ENCODE results near the gene MAGEA2B. TPM values are rescaled to one million over a fixed set of nuclear protein-coding genes. Genes with fewer than 3 reads are reported as not detected.
"Not testable (repeated sequence)": the region's sequence is repeated elsewhere in the genome, so short reads cannot be mapped to it uniquely, and the experiment has no call there.

The MAGEA2B gene
- total and polyA plus RNA-seq, 7 donors = not detected

DNA sequence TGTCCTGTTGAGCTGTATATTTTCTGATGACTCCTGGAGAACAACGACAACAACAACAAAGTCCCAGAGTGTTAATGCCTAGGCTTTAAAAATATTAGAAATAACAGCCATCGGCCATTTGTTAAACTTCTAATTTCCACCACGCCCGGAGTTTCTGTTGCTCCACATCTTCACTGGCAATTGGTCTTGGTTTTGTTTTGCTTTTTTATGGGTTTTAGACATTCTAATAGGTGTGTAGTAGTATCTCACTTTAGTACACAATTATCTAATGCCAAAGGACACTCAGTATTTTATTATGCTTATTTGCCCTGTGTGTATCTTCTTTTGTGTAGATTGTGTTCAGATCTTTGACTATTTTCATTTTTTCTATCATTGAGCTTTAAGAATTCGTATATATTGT lies 24.1 kb downstream of the MAGEA2B start:
- Histone ChIP-seq H3K27me3 (ENCODE audit: insufficient read depth in 3 of 3, low read length in 2 of 3) (no peaks in the 10 kb centered on the region), H3K27ac (no peak overlapping the region), H3K36me3 (ENCODE audit: insufficient read depth in 1 of 2, low read depth in 1 of 2) (no peaks in the 10 kb centered on the region), H3K9me3 (no peaks in the 10 kb centered on the region), H3K4me3 (no peak overlapping the region), H3K4me1 (no peaks in the 10 kb centered on the region)
- intact Hi-C loops (cut with DNase I) = no loop called here
- WGBS, 3 donors = 81 to 88% (median 82%) methylated on average over 5 of the region's 5 CpGs
- DNase-seq = no peak
- TF ChIP-seq, protein P1, sequence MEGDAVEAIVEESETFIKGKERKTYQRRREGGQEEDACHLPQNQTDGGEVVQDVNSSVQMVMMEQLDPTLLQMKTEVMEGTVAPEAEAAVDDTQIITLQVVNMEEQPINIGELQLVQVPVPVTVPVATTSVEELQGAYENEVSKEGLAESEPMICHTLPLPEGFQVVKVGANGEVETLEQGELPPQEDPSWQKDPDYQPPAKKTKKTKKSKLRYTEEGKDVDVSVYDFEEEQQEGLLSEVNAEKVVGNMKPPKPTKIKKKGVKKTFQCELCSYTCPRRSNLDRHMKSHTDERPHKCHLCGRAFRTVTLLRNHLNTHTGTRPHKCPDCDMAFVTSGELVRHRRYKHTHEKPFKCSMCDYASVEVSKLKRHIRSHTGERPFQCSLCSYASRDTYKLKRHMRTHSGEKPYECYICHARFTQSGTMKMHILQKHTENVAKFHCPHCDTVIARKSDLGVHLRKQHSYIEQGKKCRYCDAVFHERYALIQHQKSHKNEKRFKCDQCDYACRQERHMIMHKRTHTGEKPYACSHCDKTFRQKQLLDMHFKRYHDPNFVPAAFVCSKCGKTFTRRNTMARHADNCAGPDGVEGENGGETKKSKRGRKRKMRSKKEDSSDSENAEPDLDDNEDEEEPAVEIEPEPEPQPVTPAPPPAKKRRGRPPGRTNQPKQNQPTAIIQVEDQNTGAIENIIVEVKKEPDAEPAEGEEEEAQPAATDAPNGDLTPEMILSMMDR (IDR thresholded peaks at IDR 0.05) = no peak
- no peak for ATAC-seq

DNA sequence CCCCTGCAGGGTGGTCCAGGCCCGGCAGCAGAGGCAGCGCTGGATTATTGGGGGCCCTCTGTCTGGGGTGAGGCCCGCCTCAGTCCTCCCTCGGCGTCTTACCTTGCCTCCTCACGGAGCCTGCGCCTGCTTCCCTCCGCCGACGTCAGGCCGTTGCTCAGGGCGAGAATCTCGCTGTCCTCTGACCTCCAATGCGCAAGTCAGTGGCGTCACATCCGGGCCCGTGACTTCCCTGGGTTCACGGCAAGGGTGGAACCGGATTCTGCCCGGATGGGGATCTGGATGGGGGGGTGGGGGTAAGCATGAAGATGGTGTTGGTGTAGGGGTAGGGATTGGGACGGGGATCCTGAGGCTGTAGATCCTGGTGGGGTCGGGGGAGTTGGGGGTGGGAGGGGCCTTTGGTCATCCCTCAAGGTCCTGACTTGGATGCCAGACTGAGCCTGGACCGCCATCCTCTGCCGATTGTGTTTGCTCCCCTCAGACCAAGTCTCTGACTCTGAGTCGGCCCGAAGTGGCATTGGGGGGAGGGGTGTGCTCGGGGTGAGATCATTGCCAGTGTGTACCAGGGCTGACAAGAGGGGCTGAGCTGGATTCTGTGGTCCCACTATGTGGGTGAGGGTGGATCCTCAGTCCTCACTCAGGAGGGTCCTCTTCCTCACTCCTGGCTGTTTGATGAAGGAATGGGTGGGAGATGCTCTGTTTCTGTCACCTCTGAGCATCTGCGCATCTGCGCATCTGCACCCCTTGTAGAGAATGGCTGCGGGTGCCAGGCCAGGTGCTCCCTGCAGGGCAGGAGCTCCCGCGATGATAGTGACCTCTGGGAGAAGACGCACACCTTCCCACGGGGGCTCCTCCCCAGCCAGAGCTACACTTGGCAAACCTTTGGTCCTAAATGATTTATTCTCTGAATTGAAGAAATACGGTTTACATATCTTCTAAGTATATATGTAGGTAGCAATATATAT lies 39.5 kb downstream of the MAGEA2B start, which contains the start of gene MAGEA2:
Gene MAGEA2 (minus strand): TSS at position 157 of the 965 bp plus-strand sequence. CDS start 2,479 bp downstream, outside the sequence.
- no CpG with 5 or more reads among the region's 35 CpGs for WGBS, 3 donors
- H3K27ac ChIP-seq; H3K9me3 ChIP-seq; H3K27me3 ChIP-seq (ENCODE audit: insufficient read depth in 3 of 3, low read length in 2 of 3); DNase-seq; ATAC-seq; H3K36me3 ChIP-seq (ENCODE audit: insufficient read depth in 1 of 2, low read depth in 1 of 2); intact Hi-C loops (cut with DNase I); H3K4me1 ChIP-seq; H3K4me3 ChIP-seq: not testable (repeated sequence)

DNA sequence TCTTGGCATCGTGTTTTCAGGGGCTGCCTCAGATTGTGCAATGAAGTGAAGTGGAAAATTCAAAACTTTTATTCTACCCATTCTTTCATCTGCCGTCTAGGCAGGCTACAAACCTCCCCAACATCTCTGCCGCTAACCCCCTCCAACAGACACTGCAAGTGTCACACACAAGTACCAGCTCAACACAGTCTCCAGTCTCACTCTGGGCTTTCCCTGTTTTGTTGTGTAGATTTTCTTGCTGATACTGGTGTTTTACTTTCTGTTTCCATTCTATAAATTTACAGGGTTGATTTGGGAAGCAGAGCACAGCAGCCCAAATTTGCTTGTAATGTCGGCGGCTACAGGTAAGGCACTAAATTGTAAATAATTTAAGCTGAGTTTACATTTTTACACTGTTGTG lies 40.4 kb downstream of the MAGEA2B start:
- H3K27me3 ChIP-seq (ENCODE audit: insufficient read depth in 3 of 3, low read length in 2 of 3); DNase-seq; H3K36me3 ChIP-seq (ENCODE audit: insufficient read depth in 1 of 2, low read depth in 1 of 2); H3K4me3 ChIP-seq; H3K4me1 ChIP-seq; H3K9me3 ChIP-seq; H3K27ac ChIP-seq; intact Hi-C loops (cut with DNase I); ATAC-seq: not testable (repeated sequence)
- WGBS, 3 donors = no CpG with 5 or more reads among the region's 5 CpGs

DNA sequence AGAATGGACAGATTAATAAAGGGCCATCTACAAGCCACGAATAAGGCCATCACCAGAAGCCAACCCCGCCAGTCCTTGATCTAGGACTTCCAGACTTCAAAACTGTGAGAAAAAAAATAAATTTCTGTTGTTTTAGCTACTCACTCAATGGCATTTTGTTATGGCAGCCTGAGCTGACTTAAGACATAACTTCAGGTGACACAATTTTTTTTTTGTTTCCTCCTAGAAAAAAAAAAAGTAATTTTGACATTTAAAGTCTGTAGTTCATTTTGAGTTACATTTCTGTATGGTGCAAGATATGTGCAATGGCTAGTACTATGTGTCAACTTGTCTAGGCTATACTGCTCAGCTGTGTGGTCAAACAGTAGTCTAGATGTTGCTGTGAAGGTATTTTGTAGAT lies 44.5 kb downstream of the MAGEA2B start, which contains the start of gene CSAG3:
Gene CSAG3 (plus strand): TSS at position 301 of the 400 bp plus-strand sequence.
- H3K27ac ChIP-seq; H3K4me1 ChIP-seq; DNase-seq; H3K27me3 ChIP-seq (ENCODE audit: insufficient read depth in 3 of 3, low read length in 2 of 3); ATAC-seq; H3K9me3 ChIP-seq; intact Hi-C loops (cut with DNase I); H3K36me3 ChIP-seq (ENCODE audit: insufficient read depth in 1 of 2, low read depth in 1 of 2); H3K4me3 ChIP-seq: not testable (repeated sequence)
- WGBS, 3 donors = no CpG with 5 or more reads among the region's 2 CpGs

DNA sequence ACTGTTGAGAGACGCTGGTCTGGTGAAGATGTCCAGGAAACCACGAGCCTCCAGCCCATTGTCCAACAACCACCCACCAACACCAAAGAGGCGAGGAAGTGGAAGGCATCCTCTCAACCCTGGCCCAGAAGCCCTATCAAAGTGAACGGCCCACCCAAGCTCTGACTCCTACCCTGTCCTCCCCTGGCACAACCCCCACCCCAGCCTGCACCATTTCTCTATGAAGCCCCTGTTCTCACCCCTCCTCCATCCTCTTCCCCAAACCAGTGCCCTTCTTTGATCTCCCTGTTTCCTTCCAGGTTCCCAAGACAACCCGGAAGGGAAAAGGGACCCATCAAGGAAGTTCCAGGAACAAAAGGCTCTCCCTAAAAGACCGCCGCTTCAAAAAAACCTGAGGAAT lies 45.1 kb downstream of the MAGEA2B start:
- H3K4me1 ChIP-seq; H3K27me3 ChIP-seq (ENCODE audit: insufficient read depth in 3 of 3, low read length in 2 of 3); H3K9me3 ChIP-seq; DNase-seq; H3K4me3 ChIP-seq; H3K27ac ChIP-seq; ATAC-seq; H3K36me3 ChIP-seq (ENCODE audit: insufficient read depth in 1 of 2, low read depth in 1 of 2); intact Hi-C loops (cut with DNase I): not testable (repeated sequence)
- WGBS, 3 donors = 66 to 94% methylated on average over 2 to 3 of the region's 7 CpGs; no CpG with 5 or more reads in 1 of the 3 donors

DNA sequence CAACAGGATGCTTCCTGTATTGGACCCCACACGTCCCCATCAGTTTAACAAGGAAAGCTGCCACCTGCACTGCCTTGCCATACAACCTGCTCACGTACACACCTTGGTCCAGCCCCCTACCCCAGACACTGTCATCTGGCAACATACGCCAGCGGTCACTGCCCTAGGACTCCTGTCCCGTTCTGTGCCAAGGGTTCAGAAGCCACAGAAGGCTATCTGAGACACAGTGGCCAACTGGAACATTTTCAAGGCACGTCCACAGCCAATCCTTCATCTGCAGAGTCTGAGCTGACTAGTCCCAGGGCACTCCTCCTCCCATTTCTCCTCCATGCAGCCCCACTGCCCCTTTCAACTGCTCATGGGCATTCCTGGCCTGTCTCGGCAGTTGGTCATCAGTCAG lies 47.2 kb downstream of the MAGEA2B start:
- intact Hi-C loops (cut with DNase I) = not testable (repeated sequence)
- WGBS, 3 donors = 54 to 87% (median 83%) methylated on average over 1 to 3 of the region's 7 CpGs

DNA sequence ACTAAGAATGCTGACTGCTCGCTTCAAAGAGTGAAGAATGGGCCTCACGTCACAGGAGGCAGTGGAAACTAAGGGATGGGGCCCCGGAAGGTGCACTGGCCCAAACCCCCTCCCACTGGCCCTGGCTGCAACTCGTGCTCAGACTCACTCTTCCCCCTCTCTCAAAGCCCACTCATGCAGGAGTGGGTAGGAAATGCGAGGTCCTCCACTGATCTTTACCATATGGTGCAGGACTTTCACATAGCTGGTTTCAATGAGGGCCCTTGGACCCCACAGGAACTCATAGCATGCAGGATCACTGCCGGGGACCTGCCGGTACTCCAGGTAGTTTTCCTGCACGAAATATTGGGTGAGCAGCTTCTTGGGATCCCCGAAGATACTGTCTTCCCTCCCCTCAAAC lies 52.1 kb downstream of the MAGEA2B start:
- H3K9me3 ChIP-seq; DNase-seq; H3K4me1 ChIP-seq; H3K27me3 ChIP-seq (ENCODE audit: insufficient read depth in 3 of 3, low read length in 2 of 3); H3K4me3 ChIP-seq; ATAC-seq; intact Hi-C loops (cut with DNase I); H3K27ac ChIP-seq; H3K36me3 ChIP-seq (ENCODE audit: insufficient read depth in 1 of 2, low read depth in 1 of 2): not testable (repeated sequence)
- 67 to 82% (median 76%) methylated on average over 6 to 9 of the region's 9 CpGs for WGBS, 3 donors

More for the DNA sequence above, 47.2 kb downstream of the MAGEA2B start:
- not testable (repeated sequence) for DNase-seq; H3K27ac ChIP-seq; H3K9me3 ChIP-seq; H3K4me1 ChIP-seq; H3K27me3 ChIP-seq (ENCODE audit: insufficient read depth in 3 of 3, low read length in 2 of 3); H3K36me3 ChIP-seq (ENCODE audit: insufficient read depth in 1 of 2, low read depth in 1 of 2); ATAC-seq; H3K4me3 ChIP-seq

Other genes with a start within 250 kb of the MAGEA2B start
- not detected for gene GABRQ, start 76.7 kb upstream of the MAGEA2B start, total RNA-seq
- not detected for gene GABRQ, start 76.7 kb upstream of the MAGEA2B start, polyA plus RNA-seq
- not detected for gene MAGEA3, start 15.8 kb upstream of the MAGEA2B start, total RNA-seq
- not detected for gene MAGEA3, start 15.8 kb upstream of the MAGEA2B start, polyA plus RNA-seq
- not detected for gene CSAG2, start 5.4 kb upstream of the MAGEA2B start, total RNA-seq
- gene CSAG2, start 5.4 kb upstream of the MAGEA2B start, polyA plus RNA-seq = not detected
- not detected for gene CSAG1, start 19.1 kb downstream of the MAGEA2B start, total RNA-seq
- gene CSAG1, start 19.1 kb downstream of the MAGEA2B start, polyA plus RNA-seq = under 1 TPM in 1 of 3 donors, not detected in 2; 0.04 TPM
- gene MAGEA12, start 19.1 kb downstream of the MAGEA2B start, total RNA-seq = not detected
- gene MAGEA12, start 19.1 kb downstream of the MAGEA2B start, polyA plus RNA-seq = not detected
- gene MAGEA2, start 39.2 kb downstream of the MAGEA2B start, total RNA-seq = not detected
- not detected for gene MAGEA2, start 39.2 kb downstream of the MAGEA2B start, polyA plus RNA-seq
- not detected for gene CSAG3, start 44.6 kb downstream of the MAGEA2B start, total RNA-seq
- not detected for gene CSAG3, start 44.6 kb downstream of the MAGEA2B start, polyA plus RNA-seq
- gene MAGEA6, start 55.1 kb downstream of the MAGEA2B start, total RNA-seq = not detected
- gene MAGEA6, start 55.1 kb downstream of the MAGEA2B start, polyA plus RNA-seq = not detected
- 10 to 100 TPM in 3 of 4 donors, 1 to 10 TPM in 1; 9.2 to 15.0 (median 12.4) TPM for gene CETN2, start 116.1 kb downstream of the MAGEA2B start, total RNA-seq
- gene CETN2, start 116.1 kb downstream of the MAGEA2B start, polyA plus RNA-seq = 10 to 100 TPM; 15.4 to 29.8 (median 16.2) TPM
- gene NSDHL, start 116.4 kb downstream of the MAGEA2B start, total RNA-seq = 1 to 10 TPM; 5.3 to 9.3 (median 7.5) TPM
- 10 to 100 TPM in 2 of 3 donors, 1 to 10 TPM in 1; 8.1 to 18.7 (median 11.5) TPM for gene NSDHL, start 116.4 kb downstream of the MAGEA2B start, polyA plus RNA-seq
- 1 to 10 TPM; 1.3 to 1.5 (median 1.4) TPM for gene ZNF185, start 183.4 kb downstream of the MAGEA2B start, total RNA-seq
- gene ZNF185, start 183.4 kb downstream of the MAGEA2B start, polyA plus RNA-seq = 1 to 10 TPM in 1 of 3 donors, under 1 TPM in 2; 0.79 to 1.1 (median 0.79) TPM